HG02885 (cell line): ENCODE measurements around the gene CIZ1.
"Not testable (repeated sequence)": the region's sequence is repeated elsewhere in the genome, so short reads cannot be mapped to it uniquely, and the experiment has no call there.

Source experiments
- ATAC-seq: cut with Tn5 transposase; IDR thresholded peaks from one replicate; pipeline ENCODE4 v1.9.1; 2021; ENCODE audit warnings: mild to moderate bottlenecking; ENCODE audit not compliant: unreplicated experiment, poor library complexity

Gene CIZ1

DNA sequence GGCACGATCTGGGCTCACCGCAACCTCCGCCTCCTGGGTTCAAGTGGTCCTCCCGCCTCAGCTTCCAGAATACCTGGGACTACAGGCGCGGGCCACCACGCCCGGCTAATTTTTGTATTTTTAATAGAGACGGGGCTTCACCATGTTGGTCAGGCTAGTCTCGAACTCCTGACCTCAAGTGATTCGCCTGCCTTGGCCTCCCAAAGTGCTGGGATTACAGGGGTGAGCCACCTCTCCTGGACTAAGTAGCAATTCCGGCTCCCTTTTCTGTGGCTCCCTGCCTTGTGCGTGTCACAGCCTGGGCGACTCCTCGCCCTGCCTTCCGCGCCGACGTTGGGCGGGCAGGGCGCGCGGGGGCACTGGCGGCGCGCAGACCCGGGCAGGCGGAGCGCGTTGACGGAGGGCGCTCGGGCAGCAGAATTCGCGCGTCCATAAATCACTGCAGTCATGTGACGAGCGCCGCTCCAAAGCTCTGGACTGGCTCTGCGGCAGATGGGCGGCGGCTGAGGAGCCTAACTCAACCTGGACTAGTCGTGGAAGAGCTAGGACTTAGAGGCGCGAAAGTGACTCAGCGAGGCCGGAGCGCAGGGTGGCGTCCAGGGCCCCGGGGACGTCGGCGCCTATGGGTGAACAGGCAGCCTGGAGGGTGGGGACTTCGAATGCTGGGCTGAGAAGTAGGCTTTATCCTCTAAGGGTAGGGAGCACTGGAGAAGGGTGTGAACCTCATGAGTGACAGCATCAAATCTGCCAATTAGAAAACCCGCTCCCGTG lies 1.4 kb upstream of the CIZ1 start:
- ATAC-seq: peak; percentile 59

DNA sequence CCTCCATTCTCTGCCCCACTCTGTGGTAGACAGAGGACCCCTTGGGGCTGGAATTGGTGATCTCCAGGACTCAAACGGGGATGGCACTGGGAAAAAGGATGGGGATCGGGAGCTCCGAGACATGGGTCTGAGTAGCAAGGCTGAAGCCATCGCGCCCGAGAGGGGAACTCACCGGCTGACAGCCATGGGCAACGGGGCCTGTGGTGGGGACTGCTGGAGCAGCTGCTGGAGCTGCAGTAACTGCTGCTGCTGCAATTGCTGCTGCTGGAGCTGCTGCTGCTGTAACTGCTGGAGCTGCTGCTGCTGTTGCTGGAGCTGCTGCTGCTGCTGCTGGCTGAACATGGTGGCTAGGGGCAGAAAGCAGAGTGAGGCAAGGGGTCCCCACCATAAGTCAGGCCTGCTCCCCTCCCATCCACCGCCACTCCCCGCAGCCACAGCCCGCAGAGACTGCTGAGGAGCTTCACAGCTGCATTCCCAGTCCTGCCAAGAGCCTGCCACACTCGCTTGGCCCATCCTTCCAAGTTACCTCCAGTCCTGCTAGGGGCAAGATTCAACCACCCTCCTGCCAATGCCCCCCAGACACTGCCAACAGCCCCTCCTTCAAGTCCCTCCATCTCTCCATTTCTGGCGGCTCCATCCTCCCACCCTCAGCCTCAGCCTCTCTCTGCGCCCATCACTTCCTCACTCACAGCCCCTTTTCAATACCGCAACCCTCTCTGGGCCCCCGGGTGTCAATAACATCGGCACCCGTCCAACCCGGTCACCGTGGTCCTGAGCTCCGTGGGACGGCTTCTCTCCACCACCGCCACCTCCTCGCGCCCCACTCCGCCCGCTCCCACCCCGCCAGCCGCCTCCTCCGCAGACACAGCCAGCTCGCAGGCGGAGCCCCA lies 611 bp downstream of the CIZ1 start:
- no peak for ATAC-seq

DNA sequence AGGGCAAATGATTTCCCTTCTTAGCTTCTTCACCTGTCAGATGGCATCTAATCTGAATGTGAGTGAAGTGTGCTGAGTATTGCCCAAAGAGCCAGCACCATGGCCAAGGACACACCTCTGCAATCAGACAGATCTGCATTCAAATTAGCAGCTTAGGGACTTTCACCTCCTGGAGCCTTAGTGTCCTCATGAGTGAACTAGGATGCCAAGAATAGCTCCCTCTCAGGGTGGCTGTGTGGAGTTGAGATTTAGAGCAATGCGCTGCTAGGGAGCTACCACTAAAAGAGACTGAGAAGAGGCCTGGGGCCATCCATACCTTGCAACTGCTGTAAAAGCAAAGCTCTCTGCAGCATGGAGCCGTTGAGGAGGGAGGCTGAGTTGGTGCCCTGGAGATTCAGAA lies 1.4 kb downstream of the CIZ1 start:
- no peak for ATAC-seq

DNA sequence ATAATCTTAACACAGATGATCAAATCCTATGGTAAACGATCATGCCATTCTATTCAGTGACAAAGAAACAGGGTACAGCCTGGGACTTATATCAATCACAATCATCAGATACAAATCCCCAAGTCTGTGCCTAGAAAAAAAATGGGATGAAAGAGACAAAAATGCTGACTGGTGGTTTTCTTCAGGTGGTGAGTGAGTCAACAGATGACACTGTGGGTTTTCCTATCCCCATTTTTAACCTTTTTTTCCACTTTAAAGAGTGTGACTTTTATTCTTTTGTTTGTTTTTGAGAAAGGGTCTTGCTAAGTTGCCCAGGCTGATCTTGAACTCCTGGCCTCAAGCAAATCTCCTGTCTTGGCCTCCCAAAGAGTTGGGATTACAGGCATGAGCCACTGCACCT lies 3.2 kb downstream of the CIZ1 start:
- no peak for ATAC-seq

DNA sequence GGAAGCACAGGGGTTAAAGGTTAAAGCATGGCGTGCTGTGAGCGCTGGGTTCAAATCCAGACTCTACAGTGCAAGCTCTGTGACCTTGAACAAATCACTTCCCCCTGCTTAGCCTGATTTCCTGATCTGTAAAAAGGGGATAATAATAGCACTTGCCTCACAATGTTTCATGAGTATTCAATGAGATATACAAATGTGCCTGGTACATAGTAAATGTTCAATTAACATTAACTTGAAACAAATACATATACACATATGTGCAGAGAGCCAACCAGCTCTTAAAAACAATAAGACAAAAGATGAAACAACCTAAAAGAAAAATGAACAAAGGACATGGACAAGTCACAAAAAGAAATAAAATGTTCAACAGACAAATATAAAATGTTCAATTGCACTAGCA lies 4.0 kb downstream of the CIZ1 start:
- ATAC-seq: no peak

DNA sequence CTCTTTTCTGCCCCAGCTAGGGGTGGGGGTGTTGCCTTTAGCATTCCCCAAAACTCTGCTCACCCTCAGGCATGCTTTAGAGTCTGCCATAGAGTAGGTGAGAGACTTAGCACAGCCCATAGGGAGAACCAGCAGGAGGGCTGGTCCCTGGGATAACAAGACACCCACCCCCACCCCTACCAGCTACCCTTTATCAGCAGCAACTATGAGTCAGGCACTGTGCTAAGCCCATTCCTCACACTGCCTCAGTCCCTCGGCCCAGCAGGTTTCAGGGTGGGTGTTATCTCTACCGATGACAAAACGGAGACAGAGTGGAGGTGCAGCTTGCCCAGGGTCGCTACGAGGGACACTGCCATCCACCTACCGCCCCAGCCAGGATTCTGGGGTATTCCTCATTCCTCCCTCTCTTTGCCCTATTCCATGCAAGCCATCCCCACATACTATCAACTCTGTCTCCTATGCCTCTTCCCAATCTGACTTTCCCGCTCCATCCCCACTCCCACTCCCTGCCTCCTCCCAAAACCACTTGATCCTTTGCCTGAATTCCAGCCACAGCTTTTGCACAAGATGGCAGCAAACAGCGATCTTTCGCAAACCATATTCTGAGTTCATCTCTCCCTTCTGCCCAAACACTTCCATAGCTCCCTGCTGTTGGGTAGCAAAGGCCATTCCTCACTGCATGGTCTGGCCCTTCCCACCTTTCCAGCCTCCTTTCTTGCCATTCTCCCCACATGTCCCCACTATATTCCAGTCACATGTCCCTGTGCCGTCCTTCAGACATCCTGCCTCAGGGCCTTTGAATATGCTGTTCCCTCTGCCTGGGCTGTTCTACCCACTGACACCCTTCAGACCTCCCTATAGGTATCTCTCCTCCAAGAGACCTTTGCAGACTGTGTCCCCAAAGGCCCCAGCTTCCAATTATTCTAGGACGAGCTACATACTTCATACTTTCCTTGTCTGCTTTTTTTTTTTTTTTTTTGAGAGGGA lies 5.1 kb downstream of the CIZ1 start:
- no peak for ATAC-seq

DNA sequence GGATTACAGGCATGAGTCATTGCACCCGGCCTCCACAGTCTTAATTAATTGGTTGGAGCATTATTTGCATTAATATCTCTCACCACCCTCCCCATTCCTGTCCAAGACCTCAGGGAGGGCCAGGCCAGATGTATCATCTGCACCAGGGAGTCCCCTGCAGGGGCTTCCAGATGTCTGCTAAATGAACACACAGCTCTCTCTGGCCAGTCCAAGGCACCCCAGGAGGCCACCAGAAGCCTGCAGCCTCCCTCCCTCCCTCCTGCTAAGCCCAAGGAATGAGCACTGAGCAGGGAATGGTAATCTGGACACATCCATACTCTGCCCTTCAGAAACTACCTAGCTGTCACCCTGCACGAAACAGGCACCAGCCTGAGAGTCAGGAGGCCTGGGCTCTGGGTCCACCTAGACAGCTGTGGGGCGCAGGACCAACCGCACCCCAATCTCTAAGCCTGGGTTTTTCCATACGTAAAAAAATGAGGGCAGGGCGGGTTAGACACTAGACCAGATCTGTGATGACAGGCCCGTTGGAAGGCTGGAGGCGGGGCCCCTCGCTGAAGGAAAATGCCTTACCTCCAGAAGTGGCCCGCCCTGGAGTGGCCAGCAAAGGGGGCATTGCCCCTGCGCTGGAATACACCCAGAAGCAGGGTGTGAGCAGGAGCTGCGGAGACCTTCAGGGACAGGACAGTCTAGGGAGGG lies 8.3 kb downstream of the CIZ1 start:
- no peak for ATAC-seq

DNA sequence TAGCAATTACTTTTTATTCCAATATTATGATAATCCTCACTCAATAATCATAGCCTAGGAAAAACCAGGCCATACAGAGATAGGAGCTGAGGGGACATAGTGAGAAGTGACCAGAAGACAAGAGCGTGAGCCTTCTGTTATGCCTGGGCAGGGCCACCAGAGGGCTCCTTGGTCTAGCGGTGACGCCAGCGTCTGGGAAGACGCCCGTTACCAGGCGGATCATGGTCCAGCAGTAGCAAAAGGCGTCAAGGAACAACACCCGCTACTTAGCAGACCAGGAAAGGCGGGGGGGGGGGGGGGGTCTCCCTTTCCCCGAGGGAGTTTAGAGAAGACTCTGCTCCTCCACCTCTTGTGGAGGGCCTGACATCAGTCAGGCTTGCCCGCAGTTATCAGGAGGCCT lies 9.9 kb downstream of the CIZ1 start:
- not testable (repeated sequence) for ATAC-seq

DNA sequence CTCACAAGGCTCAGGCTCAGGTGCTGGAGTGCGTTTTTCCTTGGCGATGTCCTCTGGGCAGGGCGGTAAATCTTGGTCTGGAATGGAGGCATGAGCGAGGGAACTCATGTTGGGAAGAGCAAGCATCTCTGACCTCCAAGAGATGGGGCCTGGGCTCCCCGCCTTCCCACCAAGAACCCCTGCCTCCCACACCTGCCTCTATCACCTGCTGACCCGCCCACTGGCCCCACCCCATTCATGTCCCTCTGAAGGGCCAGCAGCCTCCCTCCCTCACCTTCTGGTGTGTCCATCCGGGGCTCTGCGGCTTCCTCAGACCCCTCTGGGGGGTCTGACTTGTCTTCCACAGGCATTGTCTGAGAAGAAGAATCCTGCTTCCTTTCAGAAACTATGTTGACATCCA lies 10.9 kb downstream of the CIZ1 start:
- ATAC-seq: no peak

DNA sequence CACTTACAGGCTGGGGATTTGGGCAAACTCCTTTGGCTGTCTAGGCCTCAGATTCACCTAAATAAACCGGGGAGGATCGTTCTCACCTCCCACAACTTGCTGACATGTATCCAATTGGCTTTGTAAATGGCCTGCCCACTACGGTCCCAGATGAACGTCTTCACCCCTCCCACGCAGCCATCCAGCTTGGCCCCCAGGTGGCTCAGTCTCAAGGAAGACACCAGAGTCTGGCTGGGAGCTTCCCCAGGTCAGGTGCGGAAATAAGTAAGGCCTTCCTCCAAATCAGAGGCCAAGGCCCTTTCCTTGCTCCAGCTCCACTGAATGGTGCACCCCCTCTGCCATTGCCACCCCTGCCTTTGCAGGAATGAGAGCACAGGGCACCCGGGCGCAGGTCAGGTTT lies 11.4 kb downstream of the CIZ1 start:
- no peak for ATAC-seq

DNA sequence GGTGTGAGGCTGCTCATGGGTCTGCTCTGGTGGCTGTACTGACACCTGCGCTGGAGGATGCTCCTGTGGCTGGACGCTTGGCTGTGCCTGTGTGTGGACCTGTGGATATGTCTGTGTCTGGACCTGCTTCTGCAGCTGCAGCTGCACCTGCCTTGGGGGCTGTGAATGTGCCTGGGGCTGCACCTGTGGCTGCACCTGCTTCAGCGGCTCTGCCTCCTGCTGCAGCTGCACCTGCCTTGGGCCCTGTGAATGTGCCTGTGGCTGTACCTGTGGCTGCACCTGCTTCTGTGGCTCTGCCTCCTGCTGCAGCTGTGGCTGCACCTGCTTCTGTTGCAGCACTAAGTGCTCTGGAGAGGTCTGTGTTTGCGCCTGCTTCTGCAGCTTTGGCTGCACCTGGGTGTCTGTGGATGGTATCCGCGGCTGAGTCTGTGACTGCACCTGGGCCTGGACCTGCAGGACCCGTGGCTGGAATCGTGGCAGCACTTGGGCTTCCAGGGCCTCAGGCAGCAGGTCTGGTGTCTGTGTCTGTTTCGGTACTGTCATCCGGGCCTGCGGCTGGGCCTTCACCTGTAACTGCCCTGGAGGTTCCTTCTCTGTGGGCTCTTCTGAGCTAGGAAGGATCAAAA lies 12.5 kb downstream of the CIZ1 start:
- no peak for ATAC-seq

DNA sequence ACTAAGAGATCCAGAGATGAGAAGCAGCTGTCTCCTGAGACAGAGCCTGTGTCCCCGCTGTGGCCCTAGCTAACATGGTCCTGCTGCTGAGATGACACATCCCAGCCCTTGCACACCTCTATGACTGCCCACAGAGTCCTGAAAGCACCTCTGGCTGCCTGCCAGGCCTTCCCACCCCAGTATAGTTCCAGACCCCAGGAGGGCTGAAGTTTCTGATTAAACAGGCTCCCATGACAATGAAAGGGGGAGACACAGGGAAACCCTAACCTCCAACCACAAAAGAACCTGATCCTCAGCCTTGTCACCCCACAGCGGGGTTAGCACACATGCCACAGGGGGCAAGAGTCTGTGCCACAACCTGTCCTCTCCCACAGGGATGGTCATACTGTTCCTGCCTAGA lies 15.6 kb downstream of the CIZ1 start:
- no peak for ATAC-seq

DNA sequence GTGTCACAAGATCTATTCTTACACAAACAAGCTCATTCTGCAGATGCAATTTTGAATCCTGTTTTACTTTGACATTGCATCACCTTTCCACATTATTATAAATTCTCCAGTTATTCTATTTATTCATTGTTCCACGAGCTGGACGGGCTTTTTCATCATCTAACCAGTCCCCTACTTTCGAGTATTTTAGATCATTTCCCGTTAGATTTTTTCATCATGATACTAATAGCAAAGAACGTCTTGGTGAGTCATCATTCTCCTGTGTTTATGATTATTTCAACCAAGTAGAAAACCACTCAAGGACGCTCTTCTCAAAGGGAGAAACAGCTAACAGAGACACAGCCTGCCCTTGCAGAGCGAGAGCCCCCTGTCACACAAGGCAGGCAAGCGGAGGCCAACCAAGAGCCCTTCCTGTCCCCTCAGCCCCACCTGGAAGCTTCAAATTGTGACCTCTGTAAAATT lies 16.2 kb downstream of the CIZ1 start:
- no peak for ATAC-seq

DNA sequence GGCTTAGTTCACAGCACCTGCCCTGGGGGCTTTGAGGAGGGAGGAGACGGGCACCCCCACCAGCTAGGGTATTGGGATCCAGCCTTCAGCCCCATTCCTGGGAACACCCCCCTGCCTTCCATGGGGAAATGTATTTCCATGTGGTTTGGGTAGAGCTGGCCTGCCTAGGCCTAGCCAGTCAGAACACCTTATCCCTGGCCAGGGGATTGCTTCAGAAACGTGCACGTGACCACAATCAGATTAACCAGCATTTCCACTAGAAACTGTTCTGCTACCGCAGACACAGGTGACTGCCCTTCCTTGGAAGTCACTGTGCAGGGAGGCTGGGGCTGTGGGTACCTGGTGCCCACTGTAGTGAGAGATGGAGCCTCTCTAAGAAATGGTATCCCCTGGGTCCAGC lies 17.3 kb downstream of the CIZ1 start:
- ATAC-seq: no peak

DNA sequence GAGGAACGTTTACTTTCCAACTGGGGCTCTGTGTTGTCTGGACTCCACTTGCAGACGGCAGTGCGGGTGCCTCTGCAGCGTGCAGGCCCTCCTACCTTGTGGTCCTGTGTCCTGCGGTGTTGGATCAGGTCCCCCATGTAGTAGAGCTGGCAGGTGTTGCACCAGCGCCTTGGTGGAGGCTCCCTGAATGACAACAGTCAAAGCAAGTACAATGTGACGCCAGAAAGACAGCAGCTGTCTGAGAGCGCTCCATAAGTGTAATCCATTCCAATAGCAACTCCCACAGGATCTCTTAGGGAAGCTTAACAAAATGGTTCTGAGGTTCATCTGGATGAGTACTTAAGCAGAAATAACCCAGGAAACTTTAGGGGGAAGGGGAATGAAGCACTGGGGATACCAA lies 21.4 kb downstream of the CIZ1 start:
- ATAC-seq: no peak

DNA sequence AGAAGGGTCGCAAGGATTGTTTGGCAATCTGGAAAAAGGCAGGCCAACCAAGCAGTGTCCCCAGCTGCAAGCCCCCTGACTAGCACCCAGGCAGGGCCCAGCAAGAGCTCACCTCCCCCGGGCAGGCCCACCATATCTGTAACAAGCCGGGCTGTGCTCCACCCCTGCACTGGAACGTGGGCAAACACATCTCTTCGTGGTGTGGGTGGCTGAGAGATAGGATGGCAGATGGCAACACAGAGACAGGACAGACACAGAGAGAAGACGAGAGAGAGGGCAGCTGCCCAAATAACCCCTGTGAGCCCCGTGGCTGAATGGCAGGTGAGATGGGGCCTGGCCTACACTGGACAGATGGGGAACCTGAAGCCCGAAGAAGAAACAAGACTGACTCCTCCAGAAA lies 21.9 kb downstream of the CIZ1 start:
- no peak for ATAC-seq

DNA sequence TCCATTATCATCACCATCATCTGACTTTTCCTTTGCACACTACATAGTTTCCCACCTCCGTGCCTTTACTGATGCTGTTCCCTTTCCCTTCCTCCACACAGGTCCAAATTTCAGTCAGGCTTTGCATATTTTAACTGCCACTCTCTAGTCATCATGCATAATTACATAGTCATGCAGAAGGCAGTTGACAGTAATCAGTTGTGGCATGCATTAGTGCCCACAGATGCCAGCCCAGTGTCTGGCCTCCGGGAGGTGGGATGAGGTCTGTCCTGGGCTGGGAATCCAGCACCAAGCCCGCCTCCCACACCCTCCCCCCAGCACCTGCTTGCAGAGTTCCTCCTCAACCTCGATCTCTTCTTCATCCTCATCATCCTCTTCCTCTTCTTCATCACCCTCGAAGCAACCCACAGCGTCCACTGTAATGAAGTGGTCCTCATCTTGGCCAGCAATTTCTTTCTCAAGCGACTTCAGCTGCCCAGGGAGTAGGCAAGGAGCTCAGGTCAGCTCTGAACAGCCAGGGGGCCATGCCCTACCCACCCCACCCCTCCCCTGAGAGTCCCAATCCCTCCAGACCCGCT lies 22.6 kb downstream of the CIZ1 start:
- no peak for ATAC-seq

DNA sequence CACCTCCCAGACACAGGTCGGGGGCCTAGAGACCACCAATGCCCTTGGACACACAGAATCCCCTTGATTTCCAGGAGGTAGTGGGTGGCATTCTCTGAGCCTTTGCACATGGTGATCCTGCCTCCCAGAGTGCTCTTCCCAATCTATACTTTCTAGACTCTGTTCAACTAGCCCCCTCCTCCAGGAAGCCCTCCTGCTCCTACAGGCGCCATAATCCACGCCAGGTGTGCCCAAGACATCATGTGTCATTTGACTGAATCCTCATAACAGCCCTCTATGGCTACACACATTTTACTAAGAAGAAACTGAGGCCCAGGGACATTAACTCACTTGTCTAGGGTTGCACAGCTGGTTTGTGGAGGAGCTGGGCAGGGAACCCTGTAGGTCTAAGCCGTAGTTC lies 24.2 kb downstream of the CIZ1 start:
- no peak for ATAC-seq

DNA sequence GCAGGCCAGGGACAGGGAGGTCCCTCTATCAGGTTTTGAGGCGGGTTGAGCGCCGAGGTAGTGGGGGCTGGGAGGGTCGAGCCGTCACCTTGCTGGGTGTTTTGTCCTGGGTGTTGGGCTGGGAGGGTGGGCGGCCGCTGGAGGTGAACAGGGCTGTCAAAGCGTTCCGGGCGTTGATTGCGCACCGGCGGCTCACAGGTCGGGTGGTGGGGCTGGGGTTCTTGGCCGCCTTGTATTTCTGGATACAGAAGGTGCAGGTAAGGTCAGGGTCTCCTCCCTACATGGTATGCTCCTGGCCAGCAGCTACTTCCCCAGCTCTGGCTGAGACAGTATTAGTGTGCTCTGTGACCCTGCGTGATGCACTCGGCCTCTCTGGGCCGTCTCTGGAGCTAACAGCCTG lies 25.2 kb downstream of the CIZ1 start:
- no peak for ATAC-seq
